ENCODE results near the gene KIF5C.
A peak's percentile ranks its signal among the peaks of the same experiment; 100 is the strongest.

The KIF5C gene

GRCh38 chr2:148926291-148926961 is 51.4 kb downstream of the KIF5C start:
- no peak for DNase-seq (ENCODE audit: low read depth)

GRCh38 chr2:148926981-148927401 is 52.0 kb downstream of the KIF5C start:
- DNase-seq (ENCODE audit: low read depth), result no peak

- no peak for DNase-seq (ENCODE audit: low read depth)
Observed at GRCh38 chr2:148928395-148928794, 53.4 kb downstream of the KIF5C start.

- DNase-seq (ENCODE audit: low read depth), result peak; percentile 50
Observed at GRCh38 chr2:148930046-148930775, 55.2 kb downstream of the KIF5C start.

GRCh38 chr2:148932536-148932935 is 57.5 kb downstream of the KIF5C start:
- DNase-seq (ENCODE audit: low read depth), result no peak

- DNase-seq (ENCODE audit: low read depth), result no peak
Observed at GRCh38 chr2:148933456-148933855, 58.4 kb downstream of the KIF5C start.

GRCh38 chr2:148935791-148936190 is 60.8 kb downstream of the KIF5C start:
- no peak for DNase-seq (ENCODE audit: low read depth)

- DNase-seq (ENCODE audit: low read depth), result no peak
Observed at GRCh38 chr2:148936857-148937450, 61.9 kb downstream of the KIF5C start.

- DNase-seq (ENCODE audit: low read depth), result no peak
Observed at GRCh38 chr2:148939271-148939670, 64.2 kb downstream of the KIF5C start.

- DNase-seq (ENCODE audit: low read depth), result no peak
Observed at GRCh38 chr2:148943097-148943496, 68.1 kb downstream of the KIF5C start.

- no peak for DNase-seq (ENCODE audit: low read depth)
Observed at GRCh38 chr2:148944536-148944935, 69.5 kb downstream of the KIF5C start.

- DNase-seq (ENCODE audit: low read depth), result no peak
Observed at GRCh38 chr2:148947299-148947698, 72.3 kb downstream of the KIF5C start.

- DNase-seq (ENCODE audit: low read depth), result no peak
Observed at GRCh38 chr2:148948868-148949267, 73.8 kb downstream of the KIF5C start.

- DNase-seq (ENCODE audit: low read depth), result no peak
Observed at GRCh38 chr2:148949348-148949747, 74.3 kb downstream of the KIF5C start.

- no peak for DNase-seq (ENCODE audit: low read depth)
Observed at GRCh38 chr2:148952621-148953020, 77.6 kb downstream of the KIF5C start.

GRCh38 chr2:148953426-148953825 is 78.4 kb downstream of the KIF5C start:
- DNase-seq (ENCODE audit: low read depth), result no peak

- no peak for DNase-seq (ENCODE audit: low read depth)
Observed at GRCh38 chr2:148954536-148954935, 79.5 kb downstream of the KIF5C start.

GRCh38 chr2:148955798-148956197 is 80.8 kb downstream of the KIF5C start:
- DNase-seq (ENCODE audit: low read depth), result no peak

- no peak for DNase-seq (ENCODE audit: low read depth)
Observed at GRCh38 chr2:148957023-148957422, 82.0 kb downstream of the KIF5C start.

- no peak for DNase-seq (ENCODE audit: low read depth)
Observed at GRCh38 chr2:148959745-148960144, 84.7 kb downstream of the KIF5C start.

GRCh38 chr2:148960483-148960882 is 85.5 kb downstream of the KIF5C start:
- no peak for DNase-seq (ENCODE audit: low read depth)

- DNase-seq (ENCODE audit: low read depth), result no peak
Observed at GRCh38 chr2:148963461-148963860, 88.4 kb downstream of the KIF5C start.
